Measurements from ENCODE around the gene RETN. TPM values are rescaled to one million over a fixed set of nuclear protein-coding genes. Genes with fewer than 3 reads are reported as not detected.

The RETN gene
- total and polyA plus RNA-seq, 2 donors (not counting 3 experiments of a cell fraction or from before 2014, with no cell fraction given) = not detected

DNA sequence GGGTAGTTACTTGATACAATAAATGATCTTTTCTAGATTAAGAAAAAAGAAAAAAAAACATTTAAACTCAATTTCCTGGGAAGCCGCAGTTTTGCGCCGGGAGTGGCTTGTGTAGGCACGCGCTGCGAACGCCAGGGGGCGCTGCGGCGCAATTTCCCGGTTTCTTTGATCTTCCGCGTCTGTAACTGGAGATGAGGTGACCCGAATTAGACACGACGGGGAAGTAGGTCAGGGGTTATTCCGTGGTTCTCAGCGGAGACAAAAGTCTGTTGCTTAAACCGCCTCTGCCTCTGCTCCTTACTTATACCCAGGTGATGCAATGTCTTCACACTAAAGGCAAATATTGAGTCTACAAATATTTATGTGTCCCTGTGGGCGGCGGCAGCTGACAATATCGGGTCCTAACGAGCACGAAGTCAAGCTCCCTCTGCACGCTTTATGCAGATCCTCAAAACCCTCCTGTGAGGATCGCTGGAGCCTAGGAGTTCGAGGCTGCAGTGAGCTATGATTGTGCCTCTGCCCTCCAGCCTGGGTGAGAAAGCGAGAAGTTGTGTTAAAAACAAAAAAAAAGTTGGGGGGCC is 16.7 kb upstream of the RETN start:
- H3K9ac ChIP-seq (replicated peaks; ENCODE audit: extremely low read depth, insufficient read depth, low read length) = no peak overlapping the region
- DNase-seq (ENCODE audit: low read depth, low spot score) = peak; percentile 79
- POLR2A ChIA-PET = no interaction called here
- dilution Hi-C loops (cut with MboI; ENCODE audit: extremely low pct_ligation_motif_present, low sequenced_read_pairs) = no loop called here
- peaks cover 0 to 2% of the 10 kb centered on the region in 2 experiments for H3K27me3 ChIP-seq (ENCODE audit: control insufficient read depth in 2 of 2, insufficient read depth in 2 of 2, low read length in 2 of 2)
- no peaks in the 10 kb centered on the region for H3K36me3 ChIP-seq (ENCODE audit: control insufficient read depth in 2 of 2, extremely low read depth in 1 of 2, insufficient read depth in 2 of 2, low read length in 2 of 2)
- H4K20me1 ChIP-seq (replicated peaks; ENCODE audit: control insufficient read depth, extremely low read depth, insufficient read depth, low read length) = no peaks in the 10 kb centered on the region
- no peak for TF ChIP-seq EZH2 (IDR thresholded peaks at IDR 0.05; ENCODE audit: borderline replicate concordance, low read depth, low read length, severe bottlenecking)
- TF ChIP-seq, protein P1, sequence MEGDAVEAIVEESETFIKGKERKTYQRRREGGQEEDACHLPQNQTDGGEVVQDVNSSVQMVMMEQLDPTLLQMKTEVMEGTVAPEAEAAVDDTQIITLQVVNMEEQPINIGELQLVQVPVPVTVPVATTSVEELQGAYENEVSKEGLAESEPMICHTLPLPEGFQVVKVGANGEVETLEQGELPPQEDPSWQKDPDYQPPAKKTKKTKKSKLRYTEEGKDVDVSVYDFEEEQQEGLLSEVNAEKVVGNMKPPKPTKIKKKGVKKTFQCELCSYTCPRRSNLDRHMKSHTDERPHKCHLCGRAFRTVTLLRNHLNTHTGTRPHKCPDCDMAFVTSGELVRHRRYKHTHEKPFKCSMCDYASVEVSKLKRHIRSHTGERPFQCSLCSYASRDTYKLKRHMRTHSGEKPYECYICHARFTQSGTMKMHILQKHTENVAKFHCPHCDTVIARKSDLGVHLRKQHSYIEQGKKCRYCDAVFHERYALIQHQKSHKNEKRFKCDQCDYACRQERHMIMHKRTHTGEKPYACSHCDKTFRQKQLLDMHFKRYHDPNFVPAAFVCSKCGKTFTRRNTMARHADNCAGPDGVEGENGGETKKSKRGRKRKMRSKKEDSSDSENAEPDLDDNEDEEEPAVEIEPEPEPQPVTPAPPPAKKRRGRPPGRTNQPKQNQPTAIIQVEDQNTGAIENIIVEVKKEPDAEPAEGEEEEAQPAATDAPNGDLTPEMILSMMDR (IDR thresholded peaks at IDR 0.05; ENCODE audit: extremely low read depth in 1 of 2, insufficient read depth in 1 of 2, low read depth in 1 of 2, low read length in 2 of 2) = peak; percentile 90 to 99
- H2AFZ ChIP-seq (ENCODE audit: low read depth, low read length) = peak overlapping the region; percentile 99
- H3K27ac ChIP-seq (ENCODE audit: insufficient read depth, low read depth, low read length) = no peak overlapping the region
- no peaks in the 10 kb centered on the region for H3K9me3 ChIP-seq (replicated peaks; ENCODE audit: control insufficient read depth, insufficient read depth, low read length)
- no peaks in the 10 kb centered on the region for H3K9me1 ChIP-seq (replicated peaks; ENCODE audit: control insufficient read depth, extremely low read depth, insufficient read depth, low read length)
- CTCF ChIA-PET = interaction anchor here (0.7 to 5.1 kb wide), 10 partner anchors 9 to 298 kb away, joined by 3 to 49 read pairs (median 7); partner anchors contain the start of gene TRAPPC5
- H3K4me2 ChIP-seq (ENCODE audit: insufficient read depth, low read length) = peak overlapping the region; percentile 90
- intact Hi-C loops (cut with micrococcal nuclease) = loop anchor here (1.0 kb wide), 2 partner anchors 28 to 147 kb away; partner anchors contain the start of gene TRAPPC5
- peak overlapping the region in 1 of 3 experiments; percentile 62 for H3K4me3 ChIP-seq (replicated peaks in 1 of 3; ENCODE audit: insufficient read depth in 1 of 3, low read depth in 1 of 3, low read length in 3 of 3)
- BruUV-seq (replicated peaks) = no TSS peak
- no peaks in the 10 kb centered on the region for H3K79me2 ChIP-seq (ENCODE audit: control insufficient read depth, insufficient read depth, low read length)
- peak; percentile 85 for FAIRE-seq
- peaks cover 14% of the 10 kb centered on the region for H3K4me1 ChIP-seq (ENCODE audit: control insufficient read depth, extremely low read depth, insufficient read depth, low read length)

DNA sequence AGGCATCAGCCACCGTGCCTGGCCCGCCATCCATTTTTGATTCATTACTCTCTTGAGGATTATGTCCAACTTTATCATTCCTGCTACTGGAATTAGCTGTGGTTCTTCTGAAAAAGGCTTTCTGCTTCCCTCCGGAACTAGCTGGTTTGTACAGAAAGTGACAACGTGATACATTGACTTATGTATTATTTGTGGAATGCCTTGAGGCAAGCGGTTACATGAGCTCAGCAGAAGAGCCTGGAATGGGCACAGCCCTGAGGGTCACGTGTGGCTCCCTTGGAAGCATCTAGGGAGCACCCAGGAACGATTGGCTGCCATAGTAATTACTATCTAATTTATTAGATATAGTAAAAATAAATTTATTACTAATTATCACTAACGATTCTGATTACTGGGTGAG is 14.4 kb upstream of the RETN start:
- Histone ChIP-seq H3K9me1 (replicated peaks; ENCODE audit: control insufficient read depth, extremely low read depth, insufficient read depth, low read length) (no peaks in the 10 kb centered on the region), H4K20me1 (replicated peaks; ENCODE audit: control insufficient read depth, extremely low read depth, insufficient read depth, low read length) (no peaks in the 10 kb centered on the region), H3K9me3 (replicated peaks; ENCODE audit: control insufficient read depth, insufficient read depth, low read length) (no peaks in the 10 kb centered on the region), H3K27me3 (ENCODE audit: control insufficient read depth in 2 of 2, insufficient read depth in 2 of 2, low read length in 2 of 2) (peaks cover 0 to 2% of the 10 kb centered on the region in 2 experiments), H3K36me3 (ENCODE audit: control insufficient read depth in 2 of 2, extremely low read depth in 1 of 2, insufficient read depth in 2 of 2, low read length in 2 of 2) (no peaks in the 10 kb centered on the region), H3K9ac (replicated peaks; ENCODE audit: extremely low read depth, insufficient read depth, low read length) (no peak overlapping the region), H3K27ac (ENCODE audit: insufficient read depth, low read depth, low read length) (no peak overlapping the region), H3K4me1 (ENCODE audit: control insufficient read depth, extremely low read depth, insufficient read depth, low read length) (peaks cover 14% of the 10 kb centered on the region), H3K4me2 (ENCODE audit: insufficient read depth, low read length) (no peak overlapping the region), H3K79me2 (ENCODE audit: control insufficient read depth, insufficient read depth, low read length) (no peaks in the 10 kb centered on the region), H2AFZ (ENCODE audit: low read depth, low read length) (no peak overlapping the region), H3K4me3 (replicated peaks in 1 of 3; ENCODE audit: insufficient read depth in 1 of 3, low read depth in 1 of 3, low read length in 3 of 3) (no peak overlapping the region)
- ChIA-PET CTCF (interaction anchor here (0.6 to 3.8 kb wide), 3 partner anchors 26 to 145 kb away, joined by 3 to 23 read pairs (median 6); partner anchors contain the start of gene TRAPPC5), POLR2A (no interaction called here)
- dilution Hi-C loops (cut with MboI; ENCODE audit: extremely low pct_ligation_motif_present, low sequenced_read_pairs) = no loop called here
- DNase-seq (ENCODE audit: low read depth, low spot score) (no peak), FAIRE-seq (no peak)
- intact Hi-C loops (cut with micrococcal nuclease) = no loop called here
- BruUV-seq (replicated peaks) = no TSS peak
- TF ChIP-seq POLR2A (IDR thresholded peaks at IDR 0.05; ENCODE audit: low read depth, low read length) (no peak), GATA2 (IDR thresholded peaks at IDR 0.05; ENCODE audit: insufficient read depth, insufficient read length, low read depth, low read length) (no peak), MYC (IDR thresholded peaks at IDR 0.05; ENCODE audit: low read depth, low read length) (no peak), EZH2 (IDR thresholded peaks at IDR 0.05; ENCODE audit: borderline replicate concordance, low read depth, low read length, severe bottlenecking) (no peak), JUN (IDR thresholded peaks at IDR 0.05; ENCODE audit: borderline replicate concordance, insufficient read depth, insufficient read length, low read depth) (no peak), FOS (IDR thresholded peaks at IDR 0.05; ENCODE audit: borderline replicate concordance, insufficient read depth, low read length) (no peak), POLR2AphosphoS5 (IDR thresholded peaks at IDR 0.05; ENCODE audit: insufficient read depth, low read depth, low read length) (no peak)
- TF ChIP-seq, protein P1 (IDR thresholded peaks at IDR 0.05; ENCODE audit: extremely low read depth in 1 of 2, insufficient read depth in 1 of 2, low read depth in 1 of 2, low read length in 2 of 2) = no peak
- TF ChIP-seq, protein P2, sequence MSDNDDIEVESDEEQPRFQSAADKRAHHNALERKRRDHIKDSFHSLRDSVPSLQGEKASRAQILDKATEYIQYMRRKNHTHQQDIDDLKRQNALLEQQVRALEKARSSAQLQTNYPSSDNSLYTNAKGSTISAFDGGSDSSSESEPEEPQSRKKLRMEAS (IDR thresholded peaks at IDR 0.05; ENCODE audit: insufficient read depth, insufficient read length) = no peak

Data from endothelial cell of umbilical vein (primary cell).